NCI-H345 treated with DMSO at 0.1 percent for 48 hours (cell line): Measurements from ENCODE around the gene POU6F2.

Experiments used
- DNase-seq: peaks from one replicate; lab custom pipeline; 2025; ENCODE audit not compliant: unreplicated experiment; lab: John Stamatoyannopoulos, UW

The POU6F2 gene

GRCh38 chr7:39490296-39490695, 512.6 kb downstream of the POU6F2 start:
- DNase-seq, result no peak

- DNase-seq, result no peak
Observed at GRCh38 chr7:39493934-39494333, 516.2 kb downstream of the POU6F2 start.

- no peak for DNase-seq
Observed at GRCh38 chr7:39501358-39501757, 523.6 kb downstream of the POU6F2 start.

GRCh38 chr7:39504963-39505362, 527.3 kb downstream of the POU6F2 start:
- DNase-seq, result no peak

DNA sequence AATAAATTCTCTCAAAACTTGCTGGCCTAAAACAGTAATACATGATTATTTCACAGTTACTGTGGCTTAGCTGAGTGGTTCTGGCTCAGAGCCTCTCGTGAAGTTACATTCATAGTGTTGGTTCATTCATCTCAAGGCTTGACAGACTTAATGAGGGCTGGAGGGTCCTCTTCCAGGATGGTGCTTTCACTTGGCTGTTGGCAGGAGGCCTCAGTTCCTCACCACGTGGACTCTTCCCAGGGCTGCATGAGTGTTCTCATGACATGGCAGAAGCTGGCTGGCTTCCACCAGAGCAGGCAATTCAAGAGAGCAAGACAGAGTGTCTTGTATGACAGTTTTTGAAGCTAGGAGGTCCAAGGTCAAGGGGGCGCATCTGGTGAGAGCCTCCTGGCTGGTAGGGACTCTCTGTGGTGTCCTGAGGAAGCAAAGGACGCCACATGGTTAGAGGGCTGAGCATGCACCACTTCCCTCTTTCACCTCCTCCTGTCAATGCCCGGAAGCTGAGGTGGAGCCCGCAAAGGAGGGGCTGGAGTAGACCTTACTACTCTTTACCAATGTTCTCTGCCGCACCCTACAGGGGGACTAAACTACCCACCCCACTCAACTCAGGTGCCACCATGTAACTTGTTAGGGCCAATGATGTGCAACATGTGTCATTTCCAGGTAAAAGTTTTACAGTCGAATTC, 530.3 kb downstream of the POU6F2 start:
- no peak for DNase-seq

DNA sequence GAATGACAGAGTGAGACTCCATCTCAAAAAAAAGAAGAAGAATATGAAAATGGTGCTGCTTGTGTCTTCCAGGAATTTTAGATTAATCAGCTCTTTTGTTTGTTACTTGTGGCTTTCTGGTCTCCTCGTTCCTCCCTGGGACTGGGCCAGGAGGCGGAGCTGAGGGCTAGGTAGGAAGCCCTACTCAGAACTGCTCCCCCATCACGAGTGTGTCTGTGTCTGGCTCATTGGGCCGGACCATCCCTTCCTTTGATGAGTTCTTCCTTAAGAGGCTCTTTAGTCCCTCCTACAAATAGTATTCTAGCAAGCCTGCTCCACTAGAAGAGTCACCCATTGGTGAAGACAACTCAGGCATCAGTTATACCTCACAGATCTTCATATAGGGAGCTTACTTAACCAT, 531.7 kb downstream of the POU6F2 start:
- DNase-seq, result no peak

GRCh38 chr7:39509912-39510311, 532.2 kb downstream of the POU6F2 start:
- no peak for DNase-seq

GRCh38 chr7:39510864-39511354, 533.2 kb downstream of the POU6F2 start:
- DNase-seq, result no peak

DNA sequence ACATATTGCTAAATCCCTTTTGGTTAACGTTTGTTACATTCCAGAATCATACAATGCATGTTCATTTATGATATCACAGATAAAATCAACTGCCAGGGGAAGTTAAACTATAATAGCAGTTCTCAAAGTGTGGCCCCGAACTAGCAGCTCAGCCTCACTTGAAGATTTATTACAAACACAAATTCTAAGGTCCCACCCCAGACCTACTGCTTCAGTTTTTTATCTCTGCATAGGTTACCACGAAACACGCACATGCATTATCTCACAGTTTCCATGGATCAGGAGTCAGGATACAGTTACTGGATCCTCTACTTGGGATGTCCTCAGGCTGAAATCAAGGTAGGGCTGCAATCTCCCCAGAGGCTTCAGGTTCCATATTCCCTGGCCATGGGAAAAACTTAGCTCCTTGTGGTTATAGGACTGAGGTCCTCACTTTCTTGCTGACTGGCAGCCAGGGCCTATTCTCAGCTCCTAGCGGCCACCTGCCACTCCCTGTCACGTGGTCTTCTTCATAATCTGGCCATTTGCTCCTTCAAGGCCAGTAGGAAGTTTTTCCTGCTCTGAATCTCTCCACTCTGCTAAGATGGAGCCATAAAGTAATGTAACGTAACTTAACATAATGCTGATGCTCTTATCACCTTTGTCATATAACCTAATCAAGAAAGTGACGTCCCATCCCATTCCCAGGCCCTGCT, 538.0 kb downstream of the POU6F2 start:
- no peak for DNase-seq

DNA sequence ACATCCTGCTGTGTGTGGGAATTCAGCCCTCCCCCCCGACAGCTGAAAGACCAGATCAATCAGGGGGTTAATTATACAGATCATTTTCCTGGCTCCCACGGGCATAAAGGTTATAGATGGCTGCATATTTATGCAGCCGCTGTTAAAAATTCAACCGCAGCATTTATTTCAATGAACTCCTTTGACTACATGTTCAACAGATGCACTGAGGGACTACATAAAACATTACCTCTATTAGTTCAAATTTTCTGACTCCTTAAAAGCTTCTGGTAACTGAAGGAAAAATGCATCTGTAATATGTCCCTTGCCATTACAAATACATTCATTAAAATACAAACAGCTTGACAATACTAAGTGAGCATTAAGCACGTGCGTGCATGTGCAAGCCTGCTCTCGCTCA, 538.8 kb downstream of the POU6F2 start:
- no peak for DNase-seq

DNA sequence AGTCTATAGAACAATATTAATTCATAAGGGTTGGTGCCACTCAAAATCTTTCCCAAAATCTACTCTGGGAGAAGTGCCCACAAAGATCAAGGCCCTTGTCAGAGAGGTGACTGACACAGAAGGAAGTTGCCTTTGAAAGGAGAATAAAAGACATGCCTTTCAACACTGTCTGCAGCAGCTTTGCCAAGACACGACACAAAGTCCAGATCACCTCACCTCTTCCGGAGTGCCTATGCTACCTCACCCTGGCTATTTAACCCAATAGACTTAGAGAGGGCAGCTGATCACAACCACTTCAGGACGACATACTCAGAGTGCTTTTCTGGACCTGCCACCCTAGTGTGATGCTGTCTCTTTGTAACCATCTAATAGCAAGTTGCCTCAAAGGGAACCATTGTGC, 539.5 kb downstream of the POU6F2 start:
- DNase-seq, result no peak
